H9 (cell line): Measurements from ENCODE around the gene KLF13. TPM values are rescaled to one million over a fixed set of nuclear protein-coding genes. Genes with fewer than 3 reads are reported as not detected.

Experiments
- DNase-seq: peaks from one replicate; pipeline ENCODE4 v3.0.0-alpha.2; 2017
- H2AFZ ChIP-seq: one replicate; pipeline ENCODE4 v1.6.1; 2013; ENCODE audit warnings: mild to moderate bottlenecking, low read length, control low read depth, moderate library complexity
- H2AK5ac ChIP-seq: 2 replicates; pipeline ENCODE4 v1.6.1; 2013; ENCODE audit warnings: low read length, control low read depth, mixed read lengths; ENCODE audit not compliant: insufficient read length
- H2BK120ac ChIP-seq: one replicate; pipeline ENCODE4 v1.6.1; 2013; ENCODE audit warnings: low read depth, mild to moderate bottlenecking, low read length, control low read depth, inconsistent platforms; ENCODE audit not compliant: poor library complexity, severe bottlenecking
- H2BK12ac ChIP-seq: 2 replicates; pipeline ENCODE4 v1.6.1; 2013; ENCODE audit warnings: low read length, control low read depth, mixed read lengths, low read depth; ENCODE audit not compliant: insufficient read length
- H2BK15ac ChIP-seq: 2 replicates; pipeline ENCODE4 v1.6.1; 2013; ENCODE audit warnings: low read depth, low read length, control low read depth
- H2BK20ac ChIP-seq: one replicate; pipeline ENCODE4 v1.6.1; 2013; ENCODE audit warnings: low read depth, mild to moderate bottlenecking, low read length, control low read depth, inconsistent platforms; ENCODE audit not compliant: poor library complexity, severe bottlenecking
- H2BK5ac ChIP-seq: 2 replicates; pipeline ENCODE4 v1.6.1; 2013; ENCODE audit warnings: low read length, control low read depth, mixed read lengths; ENCODE audit not compliant: insufficient read length
- H3K14ac ChIP-seq: 2 replicates; pipeline ENCODE4 v1.6.1; 2013; ENCODE audit warnings: low read length, control low read depth; ENCODE audit not compliant: insufficient read depth
- H3K18ac ChIP-seq: 2 replicates; pipeline ENCODE4 v1.6.1; 2013; ENCODE audit warnings: low read depth, mild to moderate bottlenecking, mixed read lengths, low read length, control low read depth; ENCODE audit not compliant: insufficient read length
- H3K23ac ChIP-seq: 2 replicates; pipeline ENCODE4 v1.6.1; 2013; ENCODE audit warnings: low read length, control low read depth, mixed read lengths, low read depth; ENCODE audit not compliant: insufficient read length
- H3K23me2 ChIP-seq: 2 replicates; pipeline ENCODE4 v1.6.1; 2013; ENCODE audit warnings: low read depth, mild to moderate bottlenecking, mixed read lengths, low read length, control low read depth; ENCODE audit not compliant: insufficient read length, poor library complexity, severe bottlenecking
- H3K27ac ChIP-seq: 2 replicates; pipeline ENCODE4 v1.5.1; 2013; ENCODE audit warnings: low read length, control low read depth, mixed read lengths, low read depth; ENCODE audit not compliant: insufficient read length
- H3K27me3 ChIP-seq: 2 replicates; pipeline ENCODE4 v1.6.1; 2013; ENCODE audit warnings: low read length, control low read depth, inconsistent platforms; ENCODE audit not compliant: insufficient read depth
- H3K4ac ChIP-seq: 2 replicates; pipeline ENCODE4 v1.6.1; 2013; ENCODE audit warnings: low read depth, mild to moderate bottlenecking, control low read depth, inconsistent platforms, low read length, moderate library complexity
- H3K4me1 ChIP-seq: 2 replicates; pipeline ENCODE4 v1.6.1; 2013; ENCODE audit warnings: low read length, control low read depth, inconsistent platforms; ENCODE audit not compliant: insufficient read depth
- H3K4me2 ChIP-seq: 2 replicates; pipeline ENCODE4 v1.6.1; 2013; ENCODE audit warnings: low read length, control low read depth, mixed read lengths; ENCODE audit not compliant: insufficient read length, insufficient read depth
- H3K56ac ChIP-seq: 2 replicates; pipeline ENCODE4 v1.6.1; 2013; ENCODE audit warnings: low read depth, mild to moderate bottlenecking, mixed read lengths, low read length, control low read depth; ENCODE audit not compliant: insufficient read length
- H3K79me1 ChIP-seq: 2 replicates; pipeline ENCODE4 v1.6.1; 2013; ENCODE audit warnings: low read depth, mild to moderate bottlenecking, moderate library complexity, low read length, control low read depth, inconsistent platforms; ENCODE audit not compliant: insufficient read depth, poor library complexity, severe bottlenecking
- H3K79me2 ChIP-seq: 2 replicates; pipeline ENCODE4 v1.6.1; 2013; ENCODE audit warnings: low read length, control low read depth, inconsistent platforms; ENCODE audit not compliant: insufficient read depth
- H3K9ac ChIP-seq: 2 replicates; pipeline ENCODE4 v1.6.1; 2013; ENCODE audit warnings: low read length, control low read depth, mixed read lengths; ENCODE audit not compliant: insufficient read length; ENCODE audit errors: extremely low read depth
- H3K9me3 ChIP-seq: one replicate; pipeline ENCODE4 v1.6.1; 2013; ENCODE audit warnings: low read depth, low read length, inconsistent platforms; ENCODE audit not compliant: control insufficient read depth
- H3T11ph ChIP-seq: one replicate; pipeline ENCODE4 v1.6.1; 2013; ENCODE audit warnings: mild to moderate bottlenecking, low read length, control low read depth, inconsistent platforms
- H4K20me1 ChIP-seq: one replicate; pipeline ENCODE4 v1.6.1; 2013; ENCODE audit not compliant: control insufficient read depth, insufficient read length, insufficient read depth
- H4K5ac ChIP-seq: 2 replicates; pipeline ENCODE4 v1.6.1; 2013; ENCODE audit warnings: low read depth, mild to moderate bottlenecking, mixed read lengths, low read length, control low read depth; ENCODE audit not compliant: insufficient read length
- H4K8ac ChIP-seq: replicated peaks from 2 replicates; pipeline ENCODE4 v1.6.1; 2013; ENCODE audit warnings: low read length, control low read depth, mixed read lengths, low read depth; ENCODE audit not compliant: insufficient read length
- H4K91ac ChIP-seq: 2 replicates; pipeline ENCODE4 v1.6.1; 2013; ENCODE audit warnings: low read depth, mild to moderate bottlenecking, moderate library complexity, mixed read lengths, low read length, control low read depth; ENCODE audit not compliant: insufficient read length
- H3K27ac Mint-ChIP-seq, 3 experiments: 2 replicates in 2 of 3; 3 replicates in 1 of 3; pipeline ENCODE4 v1.8.0; 2020 to 2021; ENCODE audit warnings: mixed read lengths in 3 of 3, mild to moderate bottlenecking in 1 of 3, moderate library complexity in 1 of 3
- H3K27me3 Mint-ChIP-seq: 2 replicates; pipeline ENCODE4 v1.8.0; 2021; ENCODE audit warnings: low read depth, mild to moderate bottlenecking, moderate library complexity, mixed read lengths
- H3K36me3 Mint-ChIP-seq, 3 experiments: 2 replicates in 2 of 3; 3 replicates in 1 of 3; pipeline ENCODE4 v1.8.0; 2020 to 2021; ENCODE audit warnings: low read depth in 3 of 3, mixed read lengths in 3 of 3; ENCODE audit not compliant: insufficient read depth in 1 of 3
- H3K4me1 Mint-ChIP-seq, 2 experiments: 2 replicates each; pipeline ENCODE4 v1.8.0; 2020; ENCODE audit warnings: mixed read lengths in 2 of 2
- H3K4me3 Mint-ChIP-seq, 2 experiments: 2 replicates in 1 of 2; 3 replicates in 1 of 2; pipeline ENCODE4 v1.8.0; 2020 to 2021; ENCODE audit warnings: mild to moderate bottlenecking in 2 of 2, mixed read lengths in 2 of 2, moderate library complexity in 1 of 2
- H3K9me3 Mint-ChIP-seq, 2 experiments: 2 replicates in 1 of 2; 3 replicates in 1 of 2; pipeline ENCODE4 v1.8.0; 2020; ENCODE audit warnings: mild to moderate bottlenecking in 2 of 2, mixed read lengths in 2 of 2, moderate library complexity in 1 of 2
- WGBS: extraction: QIAGEN DNeasy Blood & Tissue Kit; methylation state at CpG from one replicate; pipeline ENCODE4 v1.1.7; 2013; ENCODE audit warnings: missing lambda C conversion rate, low lambda C conversion rate, mixed read lengths; ENCODE audit not compliant: insufficient read length; ENCODE audit errors: extremely low coverage; 5-methylcytosine and 5-hydroxymethylcytosine counted together
- total RNA-seq: library from RNA; stranded (reverse); gene quantifications from 2 replicates; pipeline ENCODE4 v1.2.1, GENCODE V29; 2021
- TF ChIP-seq, protein P1 (sequence below): fragments of 200-600 bp; sonication (generic); conservative IDR thresholded peaks from 3 replicates; pipeline ENCODE4 v1.8.0; 2021; ENCODE audit warnings: antibody characterized with exemption, mild to moderate bottlenecking

Gene KLF13
- total RNA-seq, 1 experiment from 2014 or later = 33.4 TPM

DNA sequence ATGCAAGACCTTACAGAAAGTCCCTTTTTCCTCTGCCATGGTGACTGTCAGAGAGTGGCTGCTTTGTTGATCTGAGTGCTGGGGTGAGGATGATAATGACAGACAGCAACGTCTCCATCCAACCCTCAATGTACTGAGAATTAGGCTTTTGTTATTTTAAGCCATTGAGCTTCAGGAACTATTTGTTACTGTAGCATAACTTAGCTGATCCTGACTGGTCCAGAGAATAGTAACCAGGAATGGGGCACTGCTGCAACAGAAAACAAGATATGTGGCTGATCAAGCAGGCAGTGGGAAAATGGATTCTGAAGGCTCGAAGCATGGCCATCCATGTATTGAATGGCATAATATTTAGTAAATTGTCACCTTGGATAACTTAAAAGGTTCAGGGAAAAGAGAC, 5.2 kb upstream of the KLF13 start:
- H3K4me1 Mint-ChIP-seq = peaks cover 21 to 37% of the 10 kb centered on the region in 2 experiments
- Histone ChIP-seq H2BK120ac (no peak overlapping the region), H3K27ac (no peak overlapping the region), H3K9ac (no peak overlapping the region), H3K27me3 (0 out of 2 replicates have a peak, but pooled peaks cover 2% of the 10 kb centered on the region), H3K56ac (no peak overlapping the region), H3K79me1 (no peaks in the 10 kb centered on the region), H4K8ac (no peak overlapping the region), H3K14ac (no peak overlapping the region), H3K4me1 (no peaks in the 10 kb centered on the region; the same call in 1 of the 2 replicates), H2AFZ (no peak overlapping the region), H3T11ph (no peak overlapping the region), H2AK5ac (no peak overlapping the region), H3K9me3 (no peaks in the 10 kb centered on the region), H3K18ac (no peak overlapping the region), H4K20me1 (no peaks in the 10 kb centered on the region), H3K23ac (no peak overlapping the region), H2BK20ac (no peak overlapping the region), H4K5ac (no peak overlapping the region), H3K4ac (no peak overlapping the region), H2BK5ac (no peak overlapping the region), H3K79me2 (no peaks in the 10 kb centered on the region), H3K4me2 (no peak overlapping the region), H4K91ac (no peak overlapping the region), H3K23me2 (peaks cover 4% of the 10 kb centered on the region), H2BK12ac (no peak overlapping the region), H2BK15ac (no peak overlapping the region)
- WGBS = no CpG with 5 or more reads among the region's 2 CpGs
- H3K4me3 Mint-ChIP-seq = no peak overlapping the region
- TF ChIP-seq, protein P1, sequence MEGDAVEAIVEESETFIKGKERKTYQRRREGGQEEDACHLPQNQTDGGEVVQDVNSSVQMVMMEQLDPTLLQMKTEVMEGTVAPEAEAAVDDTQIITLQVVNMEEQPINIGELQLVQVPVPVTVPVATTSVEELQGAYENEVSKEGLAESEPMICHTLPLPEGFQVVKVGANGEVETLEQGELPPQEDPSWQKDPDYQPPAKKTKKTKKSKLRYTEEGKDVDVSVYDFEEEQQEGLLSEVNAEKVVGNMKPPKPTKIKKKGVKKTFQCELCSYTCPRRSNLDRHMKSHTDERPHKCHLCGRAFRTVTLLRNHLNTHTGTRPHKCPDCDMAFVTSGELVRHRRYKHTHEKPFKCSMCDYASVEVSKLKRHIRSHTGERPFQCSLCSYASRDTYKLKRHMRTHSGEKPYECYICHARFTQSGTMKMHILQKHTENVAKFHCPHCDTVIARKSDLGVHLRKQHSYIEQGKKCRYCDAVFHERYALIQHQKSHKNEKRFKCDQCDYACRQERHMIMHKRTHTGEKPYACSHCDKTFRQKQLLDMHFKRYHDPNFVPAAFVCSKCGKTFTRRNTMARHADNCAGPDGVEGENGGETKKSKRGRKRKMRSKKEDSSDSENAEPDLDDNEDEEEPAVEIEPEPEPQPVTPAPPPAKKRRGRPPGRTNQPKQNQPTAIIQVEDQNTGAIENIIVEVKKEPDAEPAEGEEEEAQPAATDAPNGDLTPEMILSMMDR = no peak
- H3K27ac Mint-ChIP-seq = no peak overlapping the region
- H3K9me3 Mint-ChIP-seq = peaks cover 0 to 9% of the 10 kb centered on the region in 2 experiments; a peak in 2 of 5 replicates
- peaks cover 0 to 6% (median 0%) of the 10 kb centered on the region in 3 experiments; a peak in 3 of 7 replicates for H3K36me3 Mint-ChIP-seq
- DNase-seq = no peak
- peaks cover 29% of the 10 kb centered on the region for H3K27me3 Mint-ChIP-seq
